IMR-90 (cell line): ENCODE data around the gene DUSP23. TPM values are rescaled to one million over a fixed set of nuclear protein-coding genes. Genes with fewer than 3 reads are reported as not detected.

Experiments used
- ATAC-seq: fragments of 200-7000 bp; cut with Tn5 transposase; 2 replicates; pipeline ENCODE4 v1.9.1; 2020; ENCODE audit warnings: low read depth, mild to moderate bottlenecking, moderate library complexity
- BruUV-seq: library from RNA; stranded (reverse); fragments of 400-500 nt; replicated peaks from 2 replicates; lab custom pipeline; 2021; lab: Mats Ljungman, UMichigan
- CTCF ChIA-PET: fragments of 300-600 bp; formaldehyde crosslinking; extraction: SDS; loops from one replicate; lab custom pipeline; 2021; ENCODE audit warnings: antibody characterized with exemption; lab: Yijun Ruan, JAX
- POLR2A ChIA-PET: fragments of 300-600 bp; sonication (Branson Sonifier 250); formaldehyde crosslinking; loops from one replicate; lab custom pipeline; 2022; ENCODE audit warnings: antibody characterized with exemption; ENCODE audit not compliant: unreplicated experiment; lab: Charles Lee
- DNase-seq: peaks from one replicate; pipeline ENCODE4 v3.0.0; 2013
- H2AFZ ChIP-seq: replicated peaks from 2 replicates; pipeline ENCODE3; 2013; ENCODE audit warnings: low read length, mild to moderate bottlenecking; ENCODE audit not compliant: poor library complexity
- H2AK5ac ChIP-seq: 2 replicates; pipeline ENCODE4 v1.6.1; 2013; ENCODE audit warnings: low read depth, low read length, inconsistent platforms
- H2AK9ac ChIP-seq: replicated peaks from 2 replicates; pipeline ENCODE3; 2013; ENCODE audit warnings: mild to moderate bottlenecking, low read depth, low read length, moderate library complexity; ENCODE audit not compliant: poor library complexity
- H2BK120ac ChIP-seq: 2 replicates; pipeline ENCODE4 v1.6.1; 2013; ENCODE audit warnings: low read depth, low read length, inconsistent platforms
- H2BK15ac ChIP-seq: 3 replicates; pipeline ENCODE4 v1.6.1; 2013; ENCODE audit warnings: low read depth, low read length, inconsistent platforms
- H2BK20ac ChIP-seq: 2 replicates; pipeline ENCODE4 v1.6.1; 2013; ENCODE audit warnings: low read depth, mild to moderate bottlenecking, inconsistent platforms, low read length, moderate library complexity
- H2BK5ac ChIP-seq: 2 replicates; pipeline ENCODE4 v1.6.1; 2013; ENCODE audit warnings: mild to moderate bottlenecking, low read depth, low read length, inconsistent platforms; ENCODE audit not compliant: poor library complexity, severe bottlenecking
- H3K14ac ChIP-seq: replicated peaks from 2 replicates; pipeline ENCODE4 v1.6.1; 2013; ENCODE audit warnings: low read depth, low read length, inconsistent platforms
- H3K18ac ChIP-seq: 2 replicates; pipeline ENCODE4 v1.6.1; 2013; ENCODE audit warnings: low read depth, low read length, control low read depth
- H3K23ac ChIP-seq: 2 replicates; pipeline ENCODE4 v1.6.1; 2013; ENCODE audit warnings: low read depth, low read length, inconsistent platforms
- H3K27ac ChIP-seq: 2 replicates; pipeline ENCODE4 v1.5.1; 2013; ENCODE audit warnings: mild to moderate bottlenecking, control low read depth, low read length; ENCODE audit not compliant: insufficient read depth
- H3K27me3 ChIP-seq: 2 replicates; pipeline ENCODE4 v1.6.1; 2013; ENCODE audit warnings: low read length; ENCODE audit not compliant: control insufficient read depth, insufficient read depth
- H3K36me3 ChIP-seq: 2 replicates; pipeline ENCODE4 v1.6.1; 2013; ENCODE audit warnings: low read length, mixed read lengths; ENCODE audit not compliant: control insufficient read depth, insufficient read depth
- H3K4ac ChIP-seq: 2 replicates; pipeline ENCODE4 v1.6.1; 2013; ENCODE audit warnings: low read depth, low read length, inconsistent platforms
- H3K4me1 ChIP-seq: 2 replicates; pipeline ENCODE4 v1.6.1; 2013; ENCODE audit warnings: low read length, mixed read lengths; ENCODE audit not compliant: control insufficient read depth, insufficient read depth
- H3K4me2 ChIP-seq: 2 replicates; pipeline ENCODE4 v1.6.1; 2013; ENCODE audit warnings: low read depth, mild to moderate bottlenecking, control low read depth, low read length, moderate library complexity
- H3K4me3 ChIP-seq: 2 replicates; pipeline ENCODE4 v1.5.1; 2013; ENCODE audit warnings: low read depth, mild to moderate bottlenecking, control low read depth, low read length, moderate library complexity; ENCODE audit not compliant: insufficient read depth
- H3K56ac ChIP-seq: 2 replicates; pipeline ENCODE4 v1.6.1; 2013; ENCODE audit warnings: low read length, inconsistent platforms; ENCODE audit not compliant: insufficient read depth; ENCODE audit errors: extremely low read depth
- H3K79me1 ChIP-seq, 2 experiments: 2 replicates each; pipeline ENCODE4 v1.6.1; 2013; ENCODE audit warnings: low read length in 2 of 2, inconsistent platforms in 1 of 2, low read depth in 1 of 2
- H3K9ac ChIP-seq: 2 replicates; pipeline ENCODE4 v1.6.1; 2013; ENCODE audit warnings: low read depth, low read length, control low read depth
- H3K9me1 ChIP-seq: 2 replicates; pipeline ENCODE4 v1.6.1; 2013; ENCODE audit warnings: low read length, inconsistent platforms; ENCODE audit not compliant: insufficient read depth
- H3K9me3 ChIP-seq: 2 replicates; pipeline ENCODE4 v1.6.1; 2013; ENCODE audit warnings: low read length; ENCODE audit not compliant: control insufficient read depth, insufficient read depth
- H4K20me1 ChIP-seq: 2 replicates; pipeline ENCODE4 v1.6.1; 2013; ENCODE audit warnings: low read length, inconsistent platforms; ENCODE audit not compliant: insufficient read depth
- H4K5ac ChIP-seq: 2 replicates; pipeline ENCODE4 v1.6.1; 2013; ENCODE audit warnings: mild to moderate bottlenecking, low read depth, low read length, control low read depth
- H4K8ac ChIP-seq, 2 experiments: 2 replicates each; pipeline ENCODE4 v1.6.1; 2013; ENCODE audit warnings: low read depth in 2 of 2, low read length in 2 of 2, control low read depth in 1 of 2, inconsistent platforms in 1 of 2
- H4K91ac ChIP-seq: 2 replicates; pipeline ENCODE4 v1.6.1; 2013; ENCODE audit warnings: low read depth, low read length, inconsistent platforms; ENCODE audit not compliant: insufficient read depth
- CEBPB ChIP-seq: IDR thresholded peaks from 2 replicates; pipeline ENCODE4 v1.6.1; 2012; ENCODE audit warnings: low read depth, low read length, improper control_type of control experiment
- CHD1 ChIP-seq: IDR thresholded peaks from 2 replicates; pipeline ENCODE4 v1.6.1; 2012; ENCODE audit warnings: low read depth, low read length, improper control_type of control experiment
- FOS ChIP-seq: fragments of 150-350 bp; IDR thresholded peaks from 2 replicates; pipeline ENCODE4 v1.6.1; 2016; ENCODE audit warnings: low read depth, low read length
- MAFK ChIP-seq: IDR thresholded peaks from 2 replicates; pipeline ENCODE4 v1.6.1; 2012; ENCODE audit warnings: low read depth, low read length, improper control_type of control experiment
- MAZ ChIP-seq: IDR thresholded peaks from 2 replicates; pipeline ENCODE4 v1.6.1; 2012; ENCODE audit warnings: low read depth, mild to moderate bottlenecking, low read length, improper control_type of control experiment, moderate library complexity, borderline replicate concordance
- MXI1 ChIP-seq: IDR thresholded peaks from 2 replicates; pipeline ENCODE4 v1.6.1; 2012; ENCODE audit warnings: low read depth, mild to moderate bottlenecking, low read length, moderate library complexity, borderline replicate concordance
- NFE2L2 ChIP-seq: fragments of 150-350 bp; IDR thresholded peaks from 2 replicates; pipeline ENCODE4 v1.6.1; 2016; ENCODE audit warnings: low read depth, mild to moderate bottlenecking, low read length
- POLR2A ChIP-seq: IDR thresholded peaks from 2 replicates; pipeline ENCODE4 v1.6.1; 2012; ENCODE audit warnings: mild to moderate bottlenecking, low read depth, low read length
- RAD21 ChIP-seq: IDR thresholded peaks from 2 replicates; pipeline ENCODE4 v1.6.1; 2012; ENCODE audit warnings: low read length, improper control_type of control experiment
- RCOR1 ChIP-seq: IDR thresholded peaks from 2 replicates; pipeline ENCODE4 v1.6.1; 2012; ENCODE audit warnings: mild to moderate bottlenecking, low read length, improper control_type of control experiment; ENCODE audit not compliant: insufficient replicate concordance
- RFX5 ChIP-seq: IDR thresholded peaks from 2 replicates; pipeline ENCODE4 v1.8.0; 2012; ENCODE audit warnings: low read depth, mild to moderate bottlenecking, low read length, moderate library complexity
- WGBS, 2 experiments: methylation state at CpG; one replicate each; pipeline versions ENCODE4 v1.1.5 to v1.1.7; 2013; ENCODE audit warnings: missing lambda C conversion rate in 2 of 2; ENCODE audit not compliant: insufficient read length in 1 of 2; ENCODE audit errors: extremely low coverage in 2 of 2; 5-methylcytosine and 5-hydroxymethylcytosine counted together
- dilution Hi-C: fragments of 300-500 bp; cut with HindIII; formaldehyde crosslinking; loops from one replicate; pipeline ENCODE4 v1.14.3; 2018; ENCODE audit warnings: low sequenced_read_pairs; ENCODE audit not compliant: unreplicated experiment
- in situ Hi-C: fragments of 300-500 bp; cut with MboI; formaldehyde crosslinking; loops from 3 replicates; pipeline ENCODE4 v1.14.3; 2019; ENCODE audit warnings: low sequenced_read_pairs, inconsistent platforms, mixed read lengths
- intact Hi-C: fragments of 100-400 bp; cut with micrococcal nuclease; formaldehyde crosslinking; loops from 2 replicates; pipeline ENCODE4 v1.10.0; 2022
- polyA plus RNA-seq, 3 experiments: library from polyadenylated mRNA; depleted of rRNA; stranded (reverse); fragments of >200 nt; gene quantifications; 2 replicates each; pipeline ENCODE4 v1.2.3, GENCODE V29; 2012; ENCODE audit warnings: low replicate concordance in 1 of 3
- total RNA-seq: library from RNA; depleted of rRNA; stranded (reverse); fragments of >200 nt; gene quantifications from 2 replicates; pipeline ENCODE4 v1.2.3, GENCODE V29; 2012
- TF ChIP-seq, protein P1 (sequence below): conservative IDR thresholded peaks from 2 replicates; pipeline ENCODE4 v1.5.1; 2012; ENCODE audit warnings: mild to moderate bottlenecking, low read depth, low read length, improper control_type of control experiment
- TF ChIP-seq, protein P2 (sequence below): fragments of 150-350 bp; IDR thresholded peaks from 2 replicates; pipeline ENCODE4 v1.6.1; 2016; ENCODE audit warnings: low read depth, mild to moderate bottlenecking, low read length, moderate library complexity, borderline replicate concordance

DUSP23 gene
- total and polyA plus RNA-seq, 2 of the 4 experiments (the other 2 are of a cell fraction) = 4.1 to 12.9 TPM

DNA sequence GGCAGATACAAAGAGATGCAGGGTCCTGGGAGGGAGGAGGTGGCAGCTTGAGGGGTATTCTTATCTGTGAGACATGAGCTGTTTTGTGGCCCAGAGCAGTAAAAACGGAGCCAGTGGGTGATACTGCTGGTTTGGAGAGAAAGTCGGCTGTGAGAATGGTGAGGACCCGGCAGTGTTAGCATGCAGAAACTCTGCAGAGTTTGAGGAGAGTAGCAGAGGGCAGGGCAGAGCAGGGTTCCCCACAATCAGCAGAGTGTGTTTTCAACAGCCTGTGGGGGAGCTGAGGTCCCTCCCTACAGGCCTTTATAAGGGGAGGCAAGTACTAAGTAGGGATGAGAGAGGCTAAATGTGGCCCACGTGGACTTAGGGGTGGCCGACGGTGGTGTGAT is 46.3 kb downstream of the DUSP23 start:
- H2BK15ac ChIP-seq = no peak overlapping the region
- no peaks in the 10 kb centered on the region for H4K20me1 ChIP-seq
- no peak overlapping the region for H3K14ac ChIP-seq
- H3K9me1 ChIP-seq = 0 out of 2 replicates have a peak, but pooled peaks cover 3% of the 10 kb centered on the region
- no peak overlapping the region for H3K56ac ChIP-seq
- no peak for ATAC-seq
- no peak for DNase-seq
- H2BK5ac ChIP-seq = no peak overlapping the region
- H3K18ac ChIP-seq = no peak overlapping the region
- POLR2A ChIA-PET = no interaction called here
- H3K9ac ChIP-seq = no peak overlapping the region
- no peak overlapping the region for H2BK120ac ChIP-seq
- no peak overlapping the region for H3K27ac ChIP-seq
- H3K23ac ChIP-seq = no peak overlapping the region
- no peak overlapping the region for H2AFZ ChIP-seq
- no peak for TF ChIP-seq RCOR1
- TF ChIP-seq NFE2L2 = no peak
- TF ChIP-seq, protein P1, sequence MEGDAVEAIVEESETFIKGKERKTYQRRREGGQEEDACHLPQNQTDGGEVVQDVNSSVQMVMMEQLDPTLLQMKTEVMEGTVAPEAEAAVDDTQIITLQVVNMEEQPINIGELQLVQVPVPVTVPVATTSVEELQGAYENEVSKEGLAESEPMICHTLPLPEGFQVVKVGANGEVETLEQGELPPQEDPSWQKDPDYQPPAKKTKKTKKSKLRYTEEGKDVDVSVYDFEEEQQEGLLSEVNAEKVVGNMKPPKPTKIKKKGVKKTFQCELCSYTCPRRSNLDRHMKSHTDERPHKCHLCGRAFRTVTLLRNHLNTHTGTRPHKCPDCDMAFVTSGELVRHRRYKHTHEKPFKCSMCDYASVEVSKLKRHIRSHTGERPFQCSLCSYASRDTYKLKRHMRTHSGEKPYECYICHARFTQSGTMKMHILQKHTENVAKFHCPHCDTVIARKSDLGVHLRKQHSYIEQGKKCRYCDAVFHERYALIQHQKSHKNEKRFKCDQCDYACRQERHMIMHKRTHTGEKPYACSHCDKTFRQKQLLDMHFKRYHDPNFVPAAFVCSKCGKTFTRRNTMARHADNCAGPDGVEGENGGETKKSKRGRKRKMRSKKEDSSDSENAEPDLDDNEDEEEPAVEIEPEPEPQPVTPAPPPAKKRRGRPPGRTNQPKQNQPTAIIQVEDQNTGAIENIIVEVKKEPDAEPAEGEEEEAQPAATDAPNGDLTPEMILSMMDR = no peak
- TF ChIP-seq RAD21 = no peak
- TF ChIP-seq RFX5 = no peak
- no peak for TF ChIP-seq POLR2A
- no peak for TF ChIP-seq CHD1
- no peak for TF ChIP-seq FOS
- TF ChIP-seq, protein P2, sequence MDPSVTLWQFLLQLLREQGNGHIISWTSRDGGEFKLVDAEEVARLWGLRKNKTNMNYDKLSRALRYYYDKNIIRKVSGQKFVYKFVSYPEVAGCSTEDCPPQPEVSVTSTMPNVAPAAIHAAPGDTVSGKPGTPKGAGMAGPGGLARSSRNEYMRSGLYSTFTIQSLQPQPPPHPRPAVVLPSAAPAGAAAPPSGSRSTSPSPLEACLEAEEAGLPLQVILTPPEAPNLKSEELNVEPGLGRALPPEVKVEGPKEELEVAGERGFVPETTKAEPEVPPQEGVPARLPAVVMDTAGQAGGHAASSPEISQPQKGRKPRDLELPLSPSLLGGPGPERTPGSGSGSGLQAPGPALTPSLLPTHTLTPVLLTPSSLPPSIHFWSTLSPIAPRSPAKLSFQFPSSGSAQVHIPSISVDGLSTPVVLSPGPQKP = no peak
- no peak for TF ChIP-seq CEBPB
- no peak for TF ChIP-seq MXI1
- no peak for TF ChIP-seq MAZ
- TF ChIP-seq MAFK = no peak
- no peak overlapping the region for H3K4me2 ChIP-seq
- H4K8ac ChIP-seq = no peak overlapping the region
- H3K27me3 ChIP-seq = peaks cover 16% of the 10 kb centered on the region
- no peak overlapping the region for H4K91ac ChIP-seq
- BruUV-seq = no TSS peak
- no peak overlapping the region for H2AK9ac ChIP-seq
- CTCF ChIA-PET = interaction anchor here (0.9 kb wide), 1 partner anchor 259 kb away, joined by 6 read pairs; no protein-coding TSS in a partner anchor
- 80% methylated on average over 2 of the region's 6 CpGs; no CpG with 5 or more reads in 1 of the 2 experiments for WGBS, 2 experiments
- in situ Hi-C loops (no loop called here), dilution Hi-C loops (no loop called here), intact Hi-C loops (no loop called here)
- H3K4ac ChIP-seq = no peak overlapping the region
- H3K4me3 ChIP-seq = no peak overlapping the region
- no peak overlapping the region for H4K5ac ChIP-seq
- H3K9me3 ChIP-seq = no peaks in the 10 kb centered on the region
- H3K4me1 ChIP-seq = peaks cover 2% of the 10 kb centered on the region
- H2BK20ac ChIP-seq = no peak overlapping the region
- no peaks in the 10 kb centered on the region for H3K79me1 ChIP-seq
- H2AK5ac ChIP-seq = no peak overlapping the region
- H3K36me3 ChIP-seq = no peaks in the 10 kb centered on the region
